ENCODE results near the gene CNTNAP4.

DNA sequence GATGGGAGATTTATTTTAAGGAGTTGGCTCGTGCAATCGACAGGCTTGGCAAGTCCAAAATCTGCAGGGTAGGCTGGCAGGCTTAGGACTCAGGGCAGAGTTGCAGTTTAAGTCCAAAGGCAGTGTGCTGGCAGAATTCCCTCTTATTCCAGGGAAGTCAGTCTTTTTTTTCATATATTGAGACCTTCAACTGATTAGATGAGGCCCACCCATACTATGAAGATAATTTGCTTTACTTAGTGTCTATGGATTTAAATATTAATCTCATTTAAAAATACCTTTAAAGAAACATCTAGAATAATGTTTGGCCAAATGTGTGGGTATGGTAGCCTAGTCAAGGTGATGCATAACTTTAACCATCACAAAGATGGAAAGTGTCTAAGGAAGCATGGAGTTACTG, 99.8 kb downstream of the CNTNAP4 start:
- TF ChIP-seq RAD51 (IDR thresholded peaks at IDR 0.05) (no peak), MEF2A (IDR thresholded peaks at IDR 0.05; ENCODE audit: insufficient read depth, low read depth, low read length) (no peak), GATAD2B (conservative IDR thresholded peaks at IDR 0.05; ENCODE audit: low read depth) (no peak)

Measured in GM12878 (cell line).